SK-N-SH (cell line): ENCODE results near the gene EXPH5. TPM values are rescaled to one million over a fixed set of nuclear protein-coding genes. Genes with fewer than 3 reads are reported as not detected.

ENCODE experiments used
- CTCF ChIA-PET: fragments of 300-600, 350-600 bp; formaldehyde crosslinking; extraction: SDS; loops from one replicate; lab custom pipeline; 2021; lab: Yijun Ruan, JAX
- POLR2A ChIA-PET: fragments of 350-600 bp; sonication (Branson Sonifier 250); formaldehyde crosslinking; extraction: SDS; loops from one replicate; lab custom pipeline; 2020; ENCODE audit warnings: antibody characterized with exemption, inconsistent platforms; lab: Yijun Ruan, JAX
- DNase-seq: peaks from one replicate; pipeline ENCODE4 v3.0.0; 2012
- H2AFZ ChIP-seq: fragments of 200-600 bp; sonication (generic); 2 replicates; pipeline ENCODE4 v1.8.1; 2016; ENCODE audit warnings: antibody characterized with exemption, mild to moderate bottlenecking, low read depth
- H3F3A ChIP-seq: fragments of 200-600 bp; sonication (generic); replicated peaks from 2 replicates; pipeline ENCODE3; 2016; ENCODE audit warnings: antibody characterized with exemption, mild to moderate bottlenecking; ENCODE audit not compliant: insufficient read depth
- H3K27ac ChIP-seq, 2 experiments: fragments of 200-500 bp in 1 of 2; fragments of 200-600 bp in 1 of 2; sonication (Bioruptor generic) in 1 of 2; sonication (generic), shearing (Covaris generic) in 1 of 2; 2 replicates each; pipeline versions ENCODE4 v1.5.1 to v1.6.1; 2014 to 2016; ENCODE audit warnings: low read depth in 2 of 2, inconsistent platforms in 1 of 2, low read length in 1 of 2, mild to moderate bottlenecking in 1 of 2, mixed read lengths in 1 of 2
- H3K27me3 ChIP-seq: fragments of 200-600 bp; sonication (generic), shearing (Covaris generic); 2 replicates; pipeline ENCODE4 v1.6.1; 2016; ENCODE audit warnings: mixed run types; ENCODE audit not compliant: insufficient read depth
- H3K36me3 ChIP-seq, 2 experiments: fragments of 200-500 bp in 1 of 2; fragments of 200-600 bp in 1 of 2; sonication (Bioruptor generic) in 1 of 2; sonication (generic) in 1 of 2; replicated peaks in 1 of 2; 2 replicates each; pipeline versions ENCODE3 to v1.5.1; 2014 to 2016; ENCODE audit warnings: low read length in 1 of 2, mild to moderate bottlenecking in 1 of 2; ENCODE audit not compliant: insufficient read depth in 2 of 2, control insufficient read depth in 1 of 2
- H3K4me1 ChIP-seq, 2 experiments: fragments of 200-500 bp in 1 of 2; fragments of 200-600 bp in 1 of 2; sonication (Bioruptor generic) in 1 of 2; sonication (generic), shearing (Covaris generic) in 1 of 2; 2 replicates each; pipeline versions ENCODE4 v1.5.1 to v1.6.1; 2014 to 2016; ENCODE audit warnings: low read depth in 1 of 2, low read length in 1 of 2, mixed run types in 1 of 2; ENCODE audit not compliant: insufficient read depth in 2 of 2, control insufficient read depth in 1 of 2
- H3K4me2 ChIP-seq: fragments of 200-600 bp; sonication (generic), shearing (Covaris generic); 2 replicates; pipeline ENCODE4 v1.6.1; 2017; ENCODE audit warnings: mixed run types
- H3K4me3 ChIP-seq, 2 experiments: fragments of 200-500 bp in 1 of 2; fragments of 200-600 bp in 1 of 2; sonication (Bioruptor generic) in 1 of 2; sonication (generic), shearing (Covaris generic) in 1 of 2; 2 replicates each; pipeline versions ENCODE4 v1.5.1 to v1.8.1; 2014 to 2016; ENCODE audit warnings: low read depth in 2 of 2, inconsistent platforms in 1 of 2, low read length in 1 of 2, mild to moderate bottlenecking in 1 of 2, mixed read lengths in 1 of 2, moderate library complexity in 1 of 2
- H3K79me2 ChIP-seq: fragments of 200-600 bp; sonication (generic); 2 replicates; pipeline ENCODE4 v1.8.1; 2017; ENCODE audit warnings: mild to moderate bottlenecking; ENCODE audit not compliant: insufficient read depth
- H3K9ac ChIP-seq: fragments of 200-600 bp; sonication (generic); 2 replicates; pipeline ENCODE4 v1.6.1; 2017; ENCODE audit warnings: mixed run types
- H3K9me2 ChIP-seq: fragments of 200-600 bp; sonication (generic); 2 replicates; pipeline ENCODE4 v1.6.1; 2017; ENCODE audit warnings: mixed run types
- H3K9me3 ChIP-seq: fragments of 200-600 bp; sonication (generic); 2 replicates; pipeline ENCODE4 v1.6.1; 2017; ENCODE audit warnings: mixed run types, mild to moderate bottlenecking, moderate library complexity
- H4K20me1 ChIP-seq: fragments of 200-600 bp; sonication (generic); 2 replicates; pipeline ENCODE4 v1.6.1; 2017; ENCODE audit warnings: mild to moderate bottlenecking, mixed run types; ENCODE audit not compliant: insufficient read depth
- EP300 ChIP-seq, 2 experiments: IDR thresholded peaks; 2 replicates each; pipeline versions ENCODE4 v1.4.0 to v1.6.1; 2012; ENCODE audit warnings: borderline replicate concordance in 1 of 2, low read depth in 1 of 2, low read length in 1 of 2
- FOSL2 ChIP-seq: IDR thresholded peaks from 2 replicates; pipeline ENCODE4 v1.4.0; 2012; ENCODE audit warnings: low read depth, mild to moderate bottlenecking, moderate library complexity, borderline replicate concordance
- GATA2 ChIP-seq: sonication (generic); formaldehyde crosslinking; IDR thresholded peaks from 2 replicates; pipeline ENCODE4 v1.5.0; 2020; ENCODE audit warnings: mild to moderate bottlenecking, missing genetic modification reagents
- JUND ChIP-seq: IDR thresholded peaks from 2 replicates; pipeline ENCODE4 v1.4.0; 2012
- NFIC ChIP-seq: IDR thresholded peaks from 2 replicates; pipeline ENCODE4 v1.4.0; 2012; ENCODE audit warnings: borderline replicate concordance
- SIN3A ChIP-seq: IDR thresholded peaks from 2 replicates; pipeline ENCODE4 v1.6.1; 2012; ENCODE audit warnings: low read depth, mild to moderate bottlenecking, low read length, moderate library complexity, borderline replicate concordance
- TCF12 ChIP-seq: IDR thresholded peaks from 2 replicates; pipeline ENCODE4 v1.4.0; 2012
- TEAD4 ChIP-seq: IDR thresholded peaks from 2 replicates; pipeline ENCODE4 v1.4.0; 2012; ENCODE audit warnings: mild to moderate bottlenecking, borderline replicate concordance; ENCODE audit not compliant: insufficient read depth
- WGBS: methylation state at CpG from one replicate; pipeline ENCODE4 v1.1.6; 2017; ENCODE audit warnings: low lambda C conversion rate; 5-methylcytosine and 5-hydroxymethylcytosine counted together
- polyA plus RNA-seq, 3 experiments: library from polyadenylated mRNA; depleted of rRNA; stranded (reverse); fragments of >200 nt; gene quantifications; 2 replicates each; pipeline ENCODE4 v1.2.3, GENCODE V29; 2012
- TF ChIP-seq, protein P1 (sequence below): fragments of 200-600 bp; sonication (generic); IDR thresholded peaks from 2 replicates; pipeline ENCODE4 v1.6.1; 2017; ENCODE audit warnings: antibody characterized with exemption, mild to moderate bottlenecking, moderate library complexity

The EXPH5 gene
- polyA plus RNA-seq, 1 of the 3 experiments (the other 2 are of a cell fraction) = 0.05 TPM

DNA sequence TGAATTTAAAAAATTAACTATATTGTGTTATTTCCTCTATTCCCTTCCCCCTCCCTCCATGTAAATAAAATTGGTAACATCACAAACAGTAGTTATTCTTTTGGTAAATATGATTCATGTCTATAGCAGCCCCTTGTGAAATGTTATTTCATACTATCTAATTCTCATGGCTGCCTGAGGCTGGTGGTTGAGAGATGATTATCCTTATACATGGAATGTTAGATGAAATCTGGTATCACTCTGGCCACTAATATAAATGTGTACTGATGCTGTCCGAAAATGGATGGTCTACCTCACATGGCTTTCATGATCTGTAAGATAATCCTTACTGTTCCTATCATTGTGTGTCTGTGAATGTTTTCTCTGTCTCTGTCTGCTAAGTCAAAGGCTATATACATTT lies 25.0 kb upstream of the EXPH5 start:
- Histone ChIP-seq H4K20me1 (no peaks in the 10 kb centered on the region), H3K9me3 (no peaks in the 10 kb centered on the region), H3K27me3 (no peaks in the 10 kb centered on the region), H3K36me3 (no peaks in the 10 kb centered on the region), H2AFZ (no peak overlapping the region), H3K4me2 (no peak overlapping the region)
- WGBS = 77% methylated on average over 1 of the region's 1 CpG
- DNase-seq = peak; percentile 37
- peak; percentile 61 for TF ChIP-seq GATA2 (CRISPR knock-in tag)
- TF ChIP-seq NFIC = no peak
- TF ChIP-seq EP300 (IDR thresholded peaks at IDR 0.05; ENCODE audit: borderline replicate concordance in 1 of 2, low read depth in 1 of 2, low read length in 1 of 2) = 0 out of 4 replicates have a peak, but pooled peaks of 1 of the 2 experiments have one; percentile 24
- TF ChIP-seq, all 33 proteins: peak for 2
- POLR2A ChIA-PET = no interaction called here
- Histone ChIP-seq H3K27ac (no peak overlapping the region), H3K4me1 (peaks cover 0 to 3% of the 10 kb centered on the region in 2 experiments; a peak in 2 of 4 replicates), H3K9ac (no peak overlapping the region), H3K9me2 (no peaks in the 10 kb centered on the region), H3K4me3 (no peak overlapping the region), H3F3A (no peaks in the 10 kb centered on the region), H3K79me2 (no peaks in the 10 kb centered on the region)
- CTCF ChIA-PET = no interaction called here

DNA sequence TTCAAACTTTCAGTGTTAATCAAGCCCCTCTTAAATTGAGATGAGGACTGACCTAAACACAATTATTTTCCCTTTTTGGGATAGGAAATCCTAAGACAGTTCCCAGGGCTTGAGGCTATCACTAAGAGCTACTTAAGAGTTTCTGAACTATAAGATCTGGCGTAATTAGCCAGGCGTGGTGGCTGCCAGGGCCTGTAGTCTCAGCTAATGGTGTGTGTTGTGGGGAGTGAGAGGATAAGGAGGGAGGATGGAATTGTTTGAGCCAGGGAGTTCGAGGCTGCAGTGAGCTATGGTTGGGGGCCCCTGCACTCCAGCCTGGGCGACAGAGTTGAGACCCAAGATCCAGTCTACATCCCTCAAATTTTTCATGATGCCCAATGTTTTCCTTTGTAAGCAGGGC lies 23.5 kb upstream of the EXPH5 start:
- Histone ChIP-seq H3K27ac (peak overlapping the region in 1 of 2 experiments; percentile 39; a peak in 2 of 4 replicates), H2AFZ (no peak overlapping the region; the same call in 1 of the 2 replicates), H3K27me3 (no peaks in the 10 kb centered on the region), H3F3A (no peaks in the 10 kb centered on the region), H3K36me3 (no peaks in the 10 kb centered on the region), H3K9me3 (no peaks in the 10 kb centered on the region), H3K4me2 (no peak overlapping the region), H3K4me1 (peaks cover 0 to 3% of the 10 kb centered on the region in 2 experiments; a peak in 2 of 4 replicates), H3K79me2 (no peaks in the 10 kb centered on the region), H3K4me3 (no peak overlapping the region), H4K20me1 (no peaks in the 10 kb centered on the region), H3K9me2 (no peaks in the 10 kb centered on the region), H3K9ac (peak overlapping the region; percentile 25; the same call in 1 of the 2 replicates)
- no peak for DNase-seq
- 95% methylated on average over 4 of the region's 4 CpGs for WGBS
- ChIA-PET CTCF (interaction anchor here (1.3 kb wide), 1 partner anchor 32 kb away, joined by 3 read pairs; no protein-coding TSS in a partner anchor), POLR2A (no interaction called here)
- TF ChIP-seq SIN3A (no peak), JUND (no peak)

DNA sequence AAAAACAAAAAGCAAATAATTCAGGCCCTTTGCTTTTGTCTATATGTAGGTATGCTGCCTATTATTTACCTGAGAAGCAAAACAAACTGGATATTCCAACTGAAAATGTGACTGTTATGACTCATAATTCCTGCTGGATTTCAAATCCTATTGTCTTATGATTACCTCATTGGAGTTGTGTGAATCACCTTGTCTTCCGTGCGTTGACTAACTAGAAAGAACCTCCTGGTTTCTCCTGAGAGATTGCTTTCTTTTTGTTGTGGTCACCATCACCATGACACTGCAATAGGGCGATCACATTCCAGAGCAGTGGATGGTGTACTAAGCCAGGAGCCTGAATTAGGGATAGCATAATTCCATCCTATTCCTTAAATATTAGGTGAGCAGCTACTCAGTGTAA lies 23.0 kb upstream of the EXPH5 start:
- no peak for DNase-seq
- H3K36me3 ChIP-seq = no peaks in the 10 kb centered on the region
- H4K20me1 ChIP-seq = no peaks in the 10 kb centered on the region
- 39% methylated on average over 3 of the region's 3 CpGs for WGBS
- no peaks in the 10 kb centered on the region for H3K9me2 ChIP-seq
- ChIA-PET CTCF (interaction anchor here (1.3 kb wide), 1 partner anchor 32 kb away, joined by 3 read pairs; no protein-coding TSS in a partner anchor), POLR2A (no interaction called here)
- H3K27ac ChIP-seq = peak overlapping the region in 1 of 2 experiments; percentile 65; a peak in 2 of 4 replicates
- H3K9me3 ChIP-seq = no peaks in the 10 kb centered on the region
- no peak overlapping the region for H3K4me3 ChIP-seq
- H3K79me2 ChIP-seq = no peaks in the 10 kb centered on the region
- H3K27me3 ChIP-seq = no peaks in the 10 kb centered on the region
- H3K4me1 ChIP-seq = peaks cover 0 to 3% of the 10 kb centered on the region in 2 experiments; a peak in 2 of 4 replicates
- H3F3A ChIP-seq = no peaks in the 10 kb centered on the region
- H3K4me2 ChIP-seq = no peak overlapping the region
- peak overlapping the region; percentile 25; the same call in 1 of the 2 replicates for H3K9ac ChIP-seq
- TF ChIP-seq TCF12 (peak; percentile 40; the same call in 1 of the 2 replicates), EP300 (IDR thresholded peaks at IDR 0.05; ENCODE audit: borderline replicate concordance in 1 of 2, low read depth in 1 of 2, low read length in 1 of 2) (peak in 1 of 2 experiments; percentile 49; a peak in 1 of 4 replicates), NFIC (peak; percentile 9; the same call in 1 of the 2 replicates), FOSL2 (peak; percentile 82), TEAD4 (peak; percentile 50; the same call in 1 of the 2 replicates), GATA2 (CRISPR knock-in tag) (no peak), JUND (peak; percentile 62)
- TF ChIP-seq, protein P1, sequence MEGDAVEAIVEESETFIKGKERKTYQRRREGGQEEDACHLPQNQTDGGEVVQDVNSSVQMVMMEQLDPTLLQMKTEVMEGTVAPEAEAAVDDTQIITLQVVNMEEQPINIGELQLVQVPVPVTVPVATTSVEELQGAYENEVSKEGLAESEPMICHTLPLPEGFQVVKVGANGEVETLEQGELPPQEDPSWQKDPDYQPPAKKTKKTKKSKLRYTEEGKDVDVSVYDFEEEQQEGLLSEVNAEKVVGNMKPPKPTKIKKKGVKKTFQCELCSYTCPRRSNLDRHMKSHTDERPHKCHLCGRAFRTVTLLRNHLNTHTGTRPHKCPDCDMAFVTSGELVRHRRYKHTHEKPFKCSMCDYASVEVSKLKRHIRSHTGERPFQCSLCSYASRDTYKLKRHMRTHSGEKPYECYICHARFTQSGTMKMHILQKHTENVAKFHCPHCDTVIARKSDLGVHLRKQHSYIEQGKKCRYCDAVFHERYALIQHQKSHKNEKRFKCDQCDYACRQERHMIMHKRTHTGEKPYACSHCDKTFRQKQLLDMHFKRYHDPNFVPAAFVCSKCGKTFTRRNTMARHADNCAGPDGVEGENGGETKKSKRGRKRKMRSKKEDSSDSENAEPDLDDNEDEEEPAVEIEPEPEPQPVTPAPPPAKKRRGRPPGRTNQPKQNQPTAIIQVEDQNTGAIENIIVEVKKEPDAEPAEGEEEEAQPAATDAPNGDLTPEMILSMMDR = no peak
- no peak overlapping the region; the same call in 1 of the 2 replicates for H2AFZ ChIP-seq
